HEK293T (cell line): Measurements from ENCODE around the gene IGDCC3.

Experiments
- ARNT ChIP-seq: fragments of 450-650 bp; IDR thresholded peaks from 2 replicates; pipeline ENCODE4 v1.6.1; 2017; ENCODE audit warnings: mild to moderate bottlenecking
- ELF4 ChIP-seq: fragments of 450-650 bp; IDR thresholded peaks from 2 replicates; pipeline ENCODE4 v1.6.1; 2017; ENCODE audit warnings: antibody characterized with exemption
- HDGF ChIP-seq: fragments of 450-650 bp; IDR thresholded peaks from 2 replicates; pipeline ENCODE4 v1.6.1; 2017; ENCODE audit warnings: antibody characterized with exemption, borderline replicate concordance
- SP1 ChIP-seq: fragments of 450-650 bp; IDR thresholded peaks from 2 replicates; pipeline ENCODE4 v1.6.1; 2017

- no peak for TF ChIP-seq SP1
- no peak for TF ChIP-seq HDGF
- TF ChIP-seq ARNT = no peak
- TF ChIP-seq ELF4 = no peak
Measured at GRCh38 chr15:65360506-65360905, 17.3 kb downstream of the IGDCC3 start.
